Measurements from ENCODE around the gene ERFL.

ERFL gene

DNA sequence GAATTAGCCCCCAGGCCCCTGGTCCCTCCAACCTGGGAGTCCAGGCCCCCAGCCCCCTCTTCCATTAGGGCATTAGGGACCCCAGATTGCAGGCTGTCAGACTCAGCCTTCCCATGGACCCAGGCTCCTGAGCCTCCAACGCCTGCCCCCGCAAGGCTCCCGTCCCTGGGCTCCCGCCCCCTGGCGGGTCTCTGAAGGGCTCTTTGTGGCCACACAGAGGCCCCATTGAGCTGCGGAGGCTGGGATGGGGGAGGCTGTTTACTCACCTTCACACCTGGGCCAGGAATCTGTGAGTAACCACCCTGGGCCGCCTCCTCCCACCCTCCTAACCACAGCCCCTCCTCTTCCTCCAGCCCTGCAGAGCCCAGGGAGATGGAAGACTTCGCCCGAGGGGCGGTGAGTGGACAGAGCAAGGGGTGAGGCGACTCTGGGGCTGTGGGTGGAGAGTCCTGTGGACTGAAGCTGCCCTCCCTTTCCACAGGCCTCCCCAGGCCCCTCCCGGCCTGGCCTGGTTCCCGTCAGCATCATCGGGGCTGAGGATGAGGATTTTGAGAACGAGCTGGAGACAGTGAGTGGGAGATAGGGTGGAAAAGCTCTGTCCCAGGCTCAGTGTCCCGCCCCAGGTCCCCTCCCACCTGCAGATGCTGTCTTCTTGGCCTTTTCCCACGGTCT, 40.4 kb downstream of the ERFL start:
- Histone ChIP-seq H3K9ac (ENCODE audit: low read length in 5 of 5) (peak overlapping the region in 1 of 5 donors; percentile 21), H3K4me3 (ENCODE audit: low read depth in 1 of 5, low read length in 5 of 5) (no peak overlapping the region), H3K27ac (ENCODE audit: low read depth, low read length) (no peak overlapping the region), H3K27me3 (ENCODE audit: control insufficient read depth in 5 of 5, insufficient read depth in 4 of 5, low read length in 5 of 5) (no peaks in the 10 kb centered on the region), H3K9me3 (ENCODE audit: control insufficient read depth in 5 of 5, low read length in 5 of 5) (no peaks in the 10 kb centered on the region), H3K4me1 (ENCODE audit: control insufficient read depth in 5 of 5, insufficient read depth in 5 of 5, low read length in 5 of 5) (peaks cover 4 to 43% (median 31%) of the 10 kb centered on the region in 5 donors), H3K36me3 (ENCODE audit: control insufficient read depth in 5 of 5, insufficient read depth in 5 of 5, low read length in 5 of 5) (peaks cover 0 to 52% (median 28%) of the 10 kb centered on the region in 5 donors)

DNA sequence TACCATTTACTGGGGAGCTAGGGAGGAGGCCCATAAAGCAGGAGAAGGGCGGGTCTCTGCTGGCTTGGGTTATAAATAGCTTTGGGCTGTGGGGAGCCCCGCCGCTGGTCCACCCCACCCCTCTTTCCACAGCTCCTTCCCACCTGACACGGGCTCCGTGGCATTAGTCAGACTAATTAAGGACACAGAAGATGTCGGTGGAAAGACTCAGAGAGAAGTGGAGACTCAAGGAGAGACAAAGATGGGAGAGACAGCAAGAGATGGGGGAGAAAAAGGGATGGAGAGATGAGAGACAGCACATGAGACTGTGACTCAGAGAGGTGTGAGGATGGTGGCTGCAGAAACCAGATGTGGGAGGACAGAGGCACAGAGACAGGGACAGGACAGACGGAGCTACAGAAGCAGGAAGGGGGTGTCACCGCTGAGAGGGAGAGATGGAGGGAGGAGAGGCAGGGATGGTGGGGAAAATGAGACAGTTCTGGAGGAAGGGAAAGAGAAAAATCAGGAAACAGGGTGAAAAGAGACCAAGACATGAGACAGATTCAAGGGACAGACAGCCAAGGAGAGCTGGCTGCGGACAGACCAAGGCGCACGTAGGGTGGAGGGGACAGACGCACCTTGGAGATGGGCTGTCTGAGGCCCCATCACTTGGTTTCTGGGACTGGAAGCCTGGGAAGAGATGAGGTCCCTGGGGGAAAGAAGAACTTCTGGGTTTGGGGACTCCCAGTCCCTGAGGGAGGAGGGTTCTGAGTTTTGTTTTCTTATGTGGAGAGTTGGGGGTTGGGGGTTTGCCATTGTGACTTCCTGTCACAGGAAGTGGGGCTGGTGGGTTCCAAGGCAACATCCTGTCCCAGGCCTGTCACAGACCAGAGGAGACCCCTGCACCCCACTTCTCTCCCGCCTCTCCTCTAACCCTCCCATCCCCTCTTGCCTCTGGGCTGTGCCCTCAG, 41.2 kb downstream of the ERFL start:
- Histone ChIP-seq H3K27me3 (ENCODE audit: control insufficient read depth in 5 of 5, insufficient read depth in 4 of 5, low read length in 5 of 5) (no peaks in the 10 kb centered on the region), H3K9ac (ENCODE audit: low read length in 5 of 5) (peak overlapping the region; percentile 1 to 31 (median 16)), H3K27ac (ENCODE audit: low read depth, low read length) (no peak overlapping the region), H3K4me3 (ENCODE audit: low read depth in 1 of 5, low read length in 5 of 5) (no peak overlapping the region), H3K4me1 (ENCODE audit: control insufficient read depth in 5 of 5, insufficient read depth in 5 of 5, low read length in 5 of 5) (peaks cover 4 to 52% (median 38%) of the 10 kb centered on the region in 5 donors), H3K36me3 (ENCODE audit: control insufficient read depth in 5 of 5, insufficient read depth in 5 of 5, low read length in 5 of 5) (peaks cover 0 to 44% (median 20%) of the 10 kb centered on the region in 5 donors), H3K9me3 (ENCODE audit: control insufficient read depth in 5 of 5, low read length in 5 of 5) (no peaks in the 10 kb centered on the region)

DNA sequence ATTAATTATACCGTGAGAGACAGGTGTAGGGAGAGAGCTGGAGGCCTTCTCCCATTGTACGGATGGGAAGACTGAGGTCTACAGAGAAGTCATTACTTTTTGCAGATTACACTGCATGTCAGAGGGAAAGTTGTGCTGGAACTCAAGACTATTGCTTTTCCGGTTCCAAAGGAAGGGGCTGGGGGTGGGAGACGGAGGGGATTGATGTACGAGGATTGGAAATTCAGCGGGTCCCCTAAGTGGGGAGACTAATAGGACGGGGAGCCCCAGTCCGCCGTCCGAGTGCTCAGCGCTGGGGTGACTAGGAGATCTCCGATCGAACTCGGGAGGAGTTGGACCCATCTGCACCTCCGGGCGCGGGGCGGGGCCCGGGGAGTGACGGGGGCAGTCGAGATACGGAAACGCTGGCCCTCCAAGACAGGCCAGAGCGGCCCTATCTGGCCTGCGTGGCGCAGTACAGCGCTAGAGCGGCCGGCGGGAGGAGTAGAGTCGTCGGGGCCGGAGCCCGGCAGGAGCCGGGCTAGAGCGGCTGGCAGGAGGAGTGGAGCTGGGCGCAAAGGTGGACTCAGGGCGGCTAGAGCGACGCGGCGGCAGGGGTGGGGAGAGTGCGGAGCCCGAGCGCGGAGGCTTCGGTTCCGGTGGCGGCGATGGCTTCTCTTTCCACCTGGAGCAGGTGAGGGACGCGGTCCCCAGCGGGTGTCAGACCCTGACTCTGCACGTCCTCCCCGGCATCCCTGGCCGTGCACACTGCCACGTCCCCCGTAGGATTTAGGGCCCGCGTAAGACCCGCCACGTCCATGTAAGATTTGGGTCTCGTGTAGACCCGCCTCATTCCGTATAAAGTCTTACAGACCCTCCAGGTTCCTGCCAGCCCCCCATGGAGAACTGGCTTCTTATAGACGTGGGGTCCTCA, 44.2 kb downstream of the ERFL start:
- peak overlapping the region; percentile 80 to 97 (median 95) for H3K4me3 ChIP-seq (ENCODE audit: low read depth in 1 of 5, low read length in 5 of 5)
- H3K27ac ChIP-seq (ENCODE audit: low read depth, low read length) = peak overlapping the region; percentile 82
- peak overlapping the region; percentile 74 to 96 (median 94) for H3K9ac ChIP-seq (ENCODE audit: low read length in 5 of 5)
- no peaks in the 10 kb centered on the region for H3K9me3 ChIP-seq (ENCODE audit: control insufficient read depth in 5 of 5, low read length in 5 of 5)
- peaks cover 0 to 18% (median 10%) of the 10 kb centered on the region in 5 donors for H3K36me3 ChIP-seq (ENCODE audit: control insufficient read depth in 5 of 5, insufficient read depth in 5 of 5, low read length in 5 of 5)
- no peaks in the 10 kb centered on the region for H3K27me3 ChIP-seq (ENCODE audit: control insufficient read depth in 5 of 5, insufficient read depth in 4 of 5, low read length in 5 of 5)
- H3K4me1 ChIP-seq (ENCODE audit: control insufficient read depth in 5 of 5, insufficient read depth in 5 of 5, low read length in 5 of 5) = peaks cover 4 to 52% (median 38%) of the 10 kb centered on the region in 5 donors

DNA sequence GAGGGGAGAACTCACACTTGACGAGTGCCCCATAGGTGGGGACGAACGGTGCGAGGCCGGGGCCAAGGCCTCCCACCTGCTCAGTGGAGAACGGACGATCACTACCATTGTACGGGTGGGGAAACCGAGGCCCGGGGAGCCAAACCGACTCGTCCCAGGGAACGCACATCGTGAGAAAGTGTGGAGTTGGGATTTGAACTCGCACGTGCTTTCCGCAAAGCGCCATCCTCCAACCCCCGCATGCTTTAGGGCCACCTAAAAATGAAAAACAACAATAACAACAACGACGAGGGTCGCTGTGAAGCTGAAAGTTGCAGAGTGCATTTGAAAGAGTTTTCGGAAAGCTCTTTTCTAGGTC, 44.8 kb downstream of the ERFL start:
- Histone ChIP-seq H3K27ac (ENCODE audit: low read depth, low read length) (peak overlapping the region; percentile 82), H3K9me3 (ENCODE audit: control insufficient read depth in 5 of 5, low read length in 5 of 5) (no peaks in the 10 kb centered on the region), H3K9ac (ENCODE audit: low read length in 5 of 5) (peak overlapping the region; percentile 45 to 96 (median 94)), H3K4me1 (ENCODE audit: control insufficient read depth in 5 of 5, insufficient read depth in 5 of 5, low read length in 5 of 5) (peaks cover 4 to 52% (median 38%) of the 10 kb centered on the region in 5 donors), H3K36me3 (ENCODE audit: control insufficient read depth in 5 of 5, insufficient read depth in 5 of 5, low read length in 5 of 5) (peaks cover 0 to 12% (median 6%) of the 10 kb centered on the region in 5 donors), H3K4me3 (ENCODE audit: low read depth in 1 of 5, low read length in 5 of 5) (peak overlapping the region; percentile 80 to 97 (median 95)), H3K27me3 (ENCODE audit: control insufficient read depth in 5 of 5, insufficient read depth in 4 of 5, low read length in 5 of 5) (no peaks in the 10 kb centered on the region)

DNA sequence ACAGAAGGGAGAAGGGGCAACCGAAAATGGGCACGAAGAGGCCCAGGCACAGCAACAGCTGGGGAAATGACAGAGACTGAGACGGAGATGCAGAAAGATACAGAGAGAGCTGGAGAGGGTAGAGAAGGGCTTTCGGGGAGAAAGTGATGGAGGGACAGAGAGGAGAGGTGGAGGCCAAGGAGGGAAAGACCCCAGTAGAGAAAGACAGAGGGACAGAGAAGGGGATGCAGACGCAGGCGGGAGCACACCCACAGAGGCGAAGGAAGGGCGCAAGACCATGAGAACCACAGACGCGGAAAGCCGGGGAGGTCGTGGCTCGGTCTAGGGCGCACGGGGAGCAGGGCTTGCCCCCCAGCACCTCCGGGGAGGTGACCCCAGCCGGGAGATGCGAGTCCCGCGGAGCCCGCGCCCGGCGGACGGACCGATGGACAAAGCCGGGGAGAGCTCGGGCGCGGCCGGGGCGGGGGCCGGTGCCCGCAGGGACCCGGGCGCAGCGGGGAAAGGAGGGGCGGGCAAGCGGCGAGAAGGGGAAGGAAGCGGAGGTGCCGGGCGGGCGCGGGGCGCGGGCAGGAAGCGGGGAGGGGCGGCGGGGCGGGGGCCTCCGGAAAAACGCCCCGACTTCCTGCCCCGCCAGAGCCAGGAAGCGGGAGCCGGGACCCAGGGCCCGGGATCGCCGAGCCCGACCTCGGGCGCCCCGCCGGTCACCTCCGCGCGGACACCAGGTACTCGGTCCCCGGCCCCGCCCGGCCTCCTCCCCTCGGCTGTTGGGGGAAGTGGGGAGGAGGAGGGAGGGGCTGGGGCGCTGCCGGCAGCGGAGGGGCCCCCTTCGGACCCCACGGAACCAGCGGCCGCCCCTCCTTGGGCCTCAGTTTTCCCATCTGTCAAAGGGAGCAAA, 45.4 kb downstream of the ERFL start, which contains the start of gene ARHGEF1:
ARHGEF1 (plus strand) TSS at position 617 of the 895 bp plus-strand sequence. CDS start 4,899 bp downstream, outside the sequence.
- Histone ChIP-seq H3K36me3 (ENCODE audit: control insufficient read depth in 5 of 5, insufficient read depth in 5 of 5, low read length in 5 of 5) (peaks cover 0 to 6% (median 0%) of the 10 kb centered on the region in 5 donors), H3K9ac (ENCODE audit: low read length in 5 of 5) (peak within 1 kb of the TSS; percentile 45 to 96 (median 94)), H3K9me3 (ENCODE audit: control insufficient read depth in 5 of 5, low read length in 5 of 5) (no peaks in the 10 kb centered on the region), H3K4me3 (ENCODE audit: low read depth in 1 of 5, low read length in 5 of 5) (peak within 1 kb of the TSS; percentile 80 to 97 (median 95)), H3K27ac (ENCODE audit: low read depth, low read length) (peak within 1 kb of the TSS; percentile 82), H3K27me3 (ENCODE audit: control insufficient read depth in 5 of 5, insufficient read depth in 4 of 5, low read length in 5 of 5) (no peaks in the 10 kb centered on the region), H3K4me1 (ENCODE audit: control insufficient read depth in 5 of 5, insufficient read depth in 5 of 5, low read length in 5 of 5) (peaks cover 4 to 53% (median 38%) of the 10 kb centered on the region in 5 donors)

DNA sequence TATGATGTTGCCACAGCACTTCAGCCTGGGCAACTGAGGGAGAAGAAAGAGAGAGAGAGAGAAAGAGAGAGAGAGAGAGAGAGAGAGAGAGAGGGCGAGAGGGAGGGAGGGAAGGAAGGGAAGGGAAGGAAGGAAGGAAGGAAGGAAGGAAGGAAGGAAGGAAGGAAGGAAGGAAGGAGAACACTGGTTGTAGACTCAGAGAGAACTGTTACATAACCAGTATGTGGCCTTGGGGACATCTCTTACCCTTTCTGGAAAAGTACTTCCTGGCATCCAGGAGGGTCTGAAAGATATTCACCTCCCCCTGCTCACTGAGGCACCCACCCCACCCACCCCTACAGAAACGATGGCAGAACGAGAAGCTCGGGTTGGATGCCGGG, 47.9 kb downstream of the ERFL start:
- peaks cover 2 to 39% (median 32%) of the 10 kb centered on the region in 5 donors for H3K4me1 ChIP-seq (ENCODE audit: control insufficient read depth in 5 of 5, insufficient read depth in 5 of 5, low read length in 5 of 5)
- no peak overlapping the region for H3K27ac ChIP-seq (ENCODE audit: low read depth, low read length)
- H3K36me3 ChIP-seq (ENCODE audit: control insufficient read depth in 5 of 5, insufficient read depth in 5 of 5, low read length in 5 of 5) = no peaks in the 10 kb centered on the region
- no peaks in the 10 kb centered on the region for H3K27me3 ChIP-seq (ENCODE audit: control insufficient read depth in 5 of 5, insufficient read depth in 4 of 5, low read length in 5 of 5)
- H3K9me3 ChIP-seq (ENCODE audit: control insufficient read depth in 5 of 5, low read length in 5 of 5) = no peaks in the 10 kb centered on the region
- no peak overlapping the region for H3K4me3 ChIP-seq (ENCODE audit: low read depth in 1 of 5, low read length in 5 of 5)
- H3K9ac ChIP-seq (ENCODE audit: low read length in 5 of 5) = no peak overlapping the region

DNA sequence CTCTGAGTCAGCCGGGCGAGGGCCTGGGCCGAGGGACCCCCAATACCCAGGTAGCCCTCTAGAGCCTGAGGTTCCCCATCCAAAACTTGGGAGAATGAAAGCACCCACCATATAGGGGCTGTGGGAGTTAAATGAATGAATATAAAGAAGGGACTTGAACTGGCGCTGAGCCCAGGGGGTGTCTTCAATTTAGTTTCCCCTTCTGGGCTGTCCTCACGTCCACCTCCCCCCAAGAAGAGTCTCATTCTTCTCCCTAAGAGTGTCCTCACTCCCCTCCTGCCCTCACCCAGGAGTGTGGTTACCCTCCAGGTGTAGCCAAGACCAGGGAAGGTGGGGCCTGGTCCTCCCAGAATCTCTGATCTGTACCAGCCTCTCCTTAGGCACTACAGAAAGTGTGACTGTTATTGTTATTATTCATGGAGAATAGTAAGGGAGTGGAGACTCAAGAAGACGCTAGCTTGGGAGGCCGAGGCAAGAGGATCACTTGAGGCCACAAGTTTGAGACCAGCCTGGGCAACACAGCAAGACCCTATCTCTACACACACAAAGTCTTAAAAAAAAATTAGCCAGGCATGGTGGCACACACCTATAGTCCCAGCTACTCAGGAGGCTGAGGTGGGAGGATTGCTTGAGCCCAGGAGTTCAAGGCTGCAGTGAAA, 48.5 kb downstream of the ERFL start:
- H3K27me3 ChIP-seq (ENCODE audit: control insufficient read depth in 5 of 5, insufficient read depth in 4 of 5, low read length in 5 of 5) = no peaks in the 10 kb centered on the region
- H3K4me3 ChIP-seq (ENCODE audit: low read depth in 1 of 5, low read length in 5 of 5) = no peak overlapping the region
- no peak overlapping the region for H3K9ac ChIP-seq (ENCODE audit: low read length in 5 of 5)
- no peaks in the 10 kb centered on the region for H3K9me3 ChIP-seq (ENCODE audit: control insufficient read depth in 5 of 5, low read length in 5 of 5)
- H3K27ac ChIP-seq (ENCODE audit: low read depth, low read length) = no peak overlapping the region
- peaks cover 1 to 35% (median 27%) of the 10 kb centered on the region in 5 donors for H3K4me1 ChIP-seq (ENCODE audit: control insufficient read depth in 5 of 5, insufficient read depth in 5 of 5, low read length in 5 of 5)
- no peaks in the 10 kb centered on the region for H3K36me3 ChIP-seq (ENCODE audit: control insufficient read depth in 5 of 5, insufficient read depth in 5 of 5, low read length in 5 of 5)

DNA sequence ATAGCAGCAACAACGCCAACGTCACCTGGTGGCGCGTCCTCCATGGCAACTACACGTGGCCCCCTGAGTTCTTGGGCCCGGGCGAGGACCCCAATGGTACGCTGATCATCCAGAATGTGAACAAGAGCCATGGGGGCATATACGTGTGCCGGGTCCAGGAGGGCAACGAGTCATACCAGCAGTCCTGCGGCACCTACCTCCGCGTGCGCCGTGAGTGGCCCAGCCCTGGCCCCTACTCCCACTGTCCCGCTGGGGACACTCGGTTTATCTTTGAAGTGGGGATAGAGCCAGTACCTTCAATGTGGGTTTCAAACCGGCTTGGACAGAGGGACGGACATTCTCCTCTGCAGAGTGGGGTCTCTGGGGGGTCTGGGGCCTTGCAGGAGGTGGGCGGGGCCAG, 49.2 kb downstream of the ERFL start:
- no peak overlapping the region for H3K27ac ChIP-seq (ENCODE audit: low read depth, low read length)
- H3K4me3 ChIP-seq (ENCODE audit: low read depth in 1 of 5, low read length in 5 of 5) = no peak overlapping the region
- peaks cover 0 to 29% (median 22%) of the 10 kb centered on the region in 5 donors for H3K4me1 ChIP-seq (ENCODE audit: control insufficient read depth in 5 of 5, insufficient read depth in 5 of 5, low read length in 5 of 5)
- H3K9ac ChIP-seq (ENCODE audit: low read length in 5 of 5) = no peak overlapping the region
- no peaks in the 10 kb centered on the region for H3K36me3 ChIP-seq (ENCODE audit: control insufficient read depth in 5 of 5, insufficient read depth in 5 of 5, low read length in 5 of 5)
- H3K27me3 ChIP-seq (ENCODE audit: control insufficient read depth in 5 of 5, insufficient read depth in 4 of 5, low read length in 5 of 5) = no peaks in the 10 kb centered on the region
- no peaks in the 10 kb centered on the region for H3K9me3 ChIP-seq (ENCODE audit: control insufficient read depth in 5 of 5, low read length in 5 of 5)
